Activated naive CD4-positive, alpha-beta T cell treated with anti-CD3 and anti-CD28 coated beads for 36 hours (primary cell): ENCODE data around the gene RASA3. TPM values are rescaled to one million over a fixed set of nuclear protein-coding genes. Genes with fewer than 3 reads are reported as not detected.
"Not testable (repeated sequence)": the region's sequence is repeated elsewhere in the genome, so short reads cannot be mapped to it uniquely, and the experiment has no call there.

Experiments
- CTCF ChIA-PET: fragments of 350-600 bp; sonication (Branson Sonifier 250); formaldehyde crosslinking; loops from one replicate; lab custom pipeline; 2021; ENCODE audit warnings: antibody characterized with exemption; lab: Charles Lee
- DNase-seq: peaks from one replicate; pipeline ENCODE4 v3.0.0-alpha.2; 2020
- H3K27ac Mint-ChIP-seq: one replicate; pipeline ENCODE4 v1.8.0; 2021; ENCODE audit warnings: mild to moderate bottlenecking, mixed read lengths
- H3K27me3 Mint-ChIP-seq: one replicate; pipeline ENCODE4 v1.8.0; 2021; ENCODE audit warnings: low read depth, mixed read lengths
- H3K36me3 Mint-ChIP-seq: one replicate; pipeline ENCODE4 v1.8.0; 2021; ENCODE audit warnings: low read depth, mixed read lengths
- H3K4me1 Mint-ChIP-seq: one replicate; pipeline ENCODE4 v1.8.0; 2021; ENCODE audit warnings: low read depth, mixed read lengths
- H3K4me3 Mint-ChIP-seq: one replicate; pipeline ENCODE4 v1.8.0; 2021; ENCODE audit warnings: mild to moderate bottlenecking, moderate library complexity, mixed read lengths
- H3K9me3 Mint-ChIP-seq: one replicate; pipeline ENCODE4 v1.8.0; 2021; ENCODE audit warnings: mixed read lengths
- intact Hi-C: fragments of 100-400 bp; cut with micrococcal nuclease; formaldehyde crosslinking; loops from one replicate; pipeline ENCODE4 v1.15.1; 2023
- total RNA-seq, 2 experiments: library from RNA; stranded (reverse); gene quantifications; one replicate each; pipeline ENCODE4 v1.2.3, GENCODE V29; 2021

The RASA3 gene
- total RNA-seq, 2 experiments from 2014 or later: 48.3 to 48.8 TPM

GRCh38 chr13:113996081-113996911 lies 136.1 kb downstream of the RASA3 start:
- intact Hi-C loops: no loop called here

GRCh38 chr13:113995051-113995601 lies 137.3 kb downstream of the RASA3 start:
- intact Hi-C loops: no loop called here
- Mint-ChIP-seq H3K4me1 (peaks cover under 1% of the 10 kb centered on the region), H3K4me3 (no peak overlapping the region), H3K27ac (peak overlapping the region; percentile 18), H3K27me3 (no peaks in the 10 kb centered on the region), H3K36me3 (peaks cover 32% of the 10 kb centered on the region), H3K9me3 (no peaks in the 10 kb centered on the region)
- CTCF ChIA-PET: no interaction called here
- DNase-seq: no peak

More at GRCh38 chr13:113996081-113996911, 136.1 kb downstream of the RASA3 start:
- CTCF ChIA-PET: interaction anchor here (0.5 kb wide), 1 partner anchor 181 kb away, joined by 4 read pairs; no protein-coding TSS in a partner anchor
- peaks cover 24% of the 10 kb centered on the region for H3K36me3 Mint-ChIP-seq
- no peak overlapping the region for H3K27ac Mint-ChIP-seq
- no peaks in the 10 kb centered on the region for H3K27me3 Mint-ChIP-seq
- H3K9me3 Mint-ChIP-seq: no peaks in the 10 kb centered on the region
- no peak for DNase-seq
- no peak overlapping the region for H3K4me3 Mint-ChIP-seq
- H3K4me1 Mint-ChIP-seq: no peaks in the 10 kb centered on the region

DNA sequence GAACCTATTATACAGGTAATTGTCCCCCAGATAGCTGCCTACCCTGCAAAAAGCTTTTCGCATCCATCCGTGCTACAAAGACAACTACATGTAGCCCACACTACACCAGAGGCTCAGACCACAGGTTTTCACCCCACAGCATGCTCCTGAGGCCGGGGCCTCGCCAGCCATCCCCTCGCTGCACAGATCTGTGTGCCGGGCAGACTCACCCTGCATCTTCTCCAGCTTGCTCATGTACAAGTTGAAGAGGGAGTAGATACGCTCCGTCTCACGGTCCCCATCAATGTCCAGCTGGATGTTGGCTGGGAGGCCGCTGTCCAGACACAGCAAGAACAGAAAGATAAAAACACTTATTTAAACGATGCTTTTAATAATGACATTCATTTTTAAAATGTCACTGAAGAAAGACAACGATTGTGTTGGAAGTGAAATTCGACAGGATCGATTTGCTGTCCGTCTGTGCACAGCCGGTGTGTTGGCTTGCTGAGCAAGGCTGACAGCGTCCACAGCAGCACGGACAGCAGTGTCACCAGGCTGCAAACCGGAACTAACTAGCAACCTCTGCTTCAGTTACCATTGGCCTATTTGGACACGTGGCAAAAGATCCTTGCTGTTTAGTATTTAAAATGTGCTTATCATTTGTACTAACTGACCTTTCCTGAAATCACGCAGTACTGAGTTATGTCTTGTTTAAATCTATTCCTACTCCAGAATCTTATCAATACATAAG lies 140.0 kb downstream of the RASA3 start:
- H3K9me3 Mint-ChIP-seq: no peaks in the 10 kb centered on the region
- H3K27ac Mint-ChIP-seq: peak overlapping the region; percentile 41
- H3K4me3 Mint-ChIP-seq: no peak overlapping the region
- no peak for DNase-seq
- H3K36me3 Mint-ChIP-seq: peaks cover 41% of the 10 kb centered on the region
- intact Hi-C loops: no loop called here
- no peaks in the 10 kb centered on the region for H3K27me3 Mint-ChIP-seq
- CTCF ChIA-PET: no interaction called here
- H3K4me1 Mint-ChIP-seq: peaks cover 6% of the 10 kb centered on the region

- no peak overlapping the region for H3K4me3 Mint-ChIP-seq
- CTCF ChIA-PET: no interaction called here
Observed at GRCh38 chr13:113991676-113992179, 140.7 kb downstream of the RASA3 start.

DNA sequence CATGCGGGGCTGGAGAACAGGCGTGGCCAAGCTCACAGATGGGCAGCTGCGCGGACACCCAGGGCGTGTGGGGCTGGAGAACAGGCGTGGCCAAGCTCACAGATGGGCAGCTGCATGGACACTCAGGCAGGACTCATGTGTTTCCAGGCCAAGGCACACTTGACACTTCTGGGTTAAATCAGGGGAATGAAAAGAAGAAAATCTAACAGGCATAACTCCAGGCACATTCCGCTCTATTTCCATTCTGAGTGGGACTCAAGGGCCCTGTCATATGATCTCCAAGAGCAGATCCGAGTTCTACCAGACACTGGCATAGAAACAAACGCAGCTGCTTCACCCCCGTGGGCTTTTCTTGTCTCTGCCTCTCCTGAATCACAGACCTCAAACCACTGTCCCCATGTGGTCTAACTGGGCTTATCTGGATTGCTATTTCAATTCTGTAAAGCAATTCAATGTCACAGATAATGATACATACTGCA lies 141.2 kb downstream of the RASA3 start:
- CTCF ChIA-PET: no interaction called here
- Mint-ChIP-seq H3K36me3 (peaks cover 37% of the 10 kb centered on the region), H3K9me3 (no peaks in the 10 kb centered on the region), H3K4me1 (peaks cover 6% of the 10 kb centered on the region), H3K27me3 (no peaks in the 10 kb centered on the region), H3K4me3 (no peak overlapping the region), H3K27ac (no peak overlapping the region)
- intact Hi-C loops: no loop called here
- DNase-seq: no peak

More at GRCh38 chr13:113991676-113992179, 140.7 kb downstream of the RASA3 start:
- peaks cover 37% of the 10 kb centered on the region for H3K36me3 Mint-ChIP-seq
- no peaks in the 10 kb centered on the region for H3K27me3 Mint-ChIP-seq
- H3K4me1 Mint-ChIP-seq: peaks cover 6% of the 10 kb centered on the region
- H3K27ac Mint-ChIP-seq: peak overlapping the region; percentile 14
- intact Hi-C loops: no loop called here
- no peak for DNase-seq
- H3K9me3 Mint-ChIP-seq: no peaks in the 10 kb centered on the region

GRCh38 chr13:113990321-113990837 lies 142.0 kb downstream of the RASA3 start:
- CTCF ChIA-PET: no interaction called here
- no peak overlapping the region for H3K4me3 Mint-ChIP-seq
- H3K4me1 Mint-ChIP-seq: peaks cover 6% of the 10 kb centered on the region
- intact Hi-C loops: no loop called here
- DNase-seq: no peak
- H3K9me3 Mint-ChIP-seq: no peaks in the 10 kb centered on the region
- peak overlapping the region; percentile 67 for H3K27ac Mint-ChIP-seq
- H3K27me3 Mint-ChIP-seq: no peaks in the 10 kb centered on the region
- H3K36me3 Mint-ChIP-seq: peaks cover 37% of the 10 kb centered on the region

GRCh38 chr13:113989585-113990300 lies 142.7 kb downstream of the RASA3 start:
- Mint-ChIP-seq H3K36me3 (peaks cover 37% of the 10 kb centered on the region), H3K27ac (peak overlapping the region; percentile 67)

GRCh38 chr13:113988859-113989258 lies 143.6 kb downstream of the RASA3 start:
- H3K27ac Mint-ChIP-seq, H3K27me3 Mint-ChIP-seq, H3K4me1 Mint-ChIP-seq, H3K9me3 Mint-ChIP-seq, intact Hi-C loops, DNase-seq, CTCF ChIA-PET, H3K4me3 Mint-ChIP-seq: not testable (repeated sequence)
- peaks cover 35% of the 10 kb centered on the region for H3K36me3 Mint-ChIP-seq

More at GRCh38 chr13:113989585-113990300, 142.7 kb downstream of the RASA3 start:
- intact Hi-C loops: no loop called here
- no peak for DNase-seq
- CTCF ChIA-PET: no interaction called here
- peaks cover 6% of the 10 kb centered on the region for H3K4me1 Mint-ChIP-seq
- no peak overlapping the region for H3K4me3 Mint-ChIP-seq
- H3K27me3 Mint-ChIP-seq: no peaks in the 10 kb centered on the region
- no peaks in the 10 kb centered on the region for H3K9me3 Mint-ChIP-seq

DNA sequence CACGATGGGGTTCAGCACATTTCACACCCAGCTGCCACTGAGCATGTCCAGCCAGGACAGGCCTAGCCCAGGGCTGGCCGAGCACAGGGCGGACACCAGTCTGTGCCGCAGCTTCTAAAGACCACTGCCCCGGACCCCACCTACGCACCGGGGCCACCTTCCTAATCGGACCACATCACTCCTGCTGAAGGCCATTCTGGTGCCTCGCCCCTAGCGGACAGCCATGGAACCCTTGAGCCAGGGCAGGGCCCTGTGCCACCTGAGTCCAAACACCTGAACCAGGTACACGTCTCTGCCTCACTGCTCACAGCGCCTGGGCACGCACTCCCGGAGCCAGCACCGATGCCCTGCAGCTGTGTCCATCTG lies 150.1 kb downstream of the RASA3 start:
- intact Hi-C loops: no loop called here
- peaks cover 29% of the 10 kb centered on the region for H3K36me3 Mint-ChIP-seq
- no peak overlapping the region for H3K4me3 Mint-ChIP-seq
- CTCF ChIA-PET: no interaction called here
- no peaks in the 10 kb centered on the region for H3K9me3 Mint-ChIP-seq
- peak; percentile 3 for DNase-seq
- H3K27me3 Mint-ChIP-seq: no peaks in the 10 kb centered on the region
- H3K4me1 Mint-ChIP-seq: no peaks in the 10 kb centered on the region
- peak overlapping the region; percentile 46 for H3K27ac Mint-ChIP-seq

DNA sequence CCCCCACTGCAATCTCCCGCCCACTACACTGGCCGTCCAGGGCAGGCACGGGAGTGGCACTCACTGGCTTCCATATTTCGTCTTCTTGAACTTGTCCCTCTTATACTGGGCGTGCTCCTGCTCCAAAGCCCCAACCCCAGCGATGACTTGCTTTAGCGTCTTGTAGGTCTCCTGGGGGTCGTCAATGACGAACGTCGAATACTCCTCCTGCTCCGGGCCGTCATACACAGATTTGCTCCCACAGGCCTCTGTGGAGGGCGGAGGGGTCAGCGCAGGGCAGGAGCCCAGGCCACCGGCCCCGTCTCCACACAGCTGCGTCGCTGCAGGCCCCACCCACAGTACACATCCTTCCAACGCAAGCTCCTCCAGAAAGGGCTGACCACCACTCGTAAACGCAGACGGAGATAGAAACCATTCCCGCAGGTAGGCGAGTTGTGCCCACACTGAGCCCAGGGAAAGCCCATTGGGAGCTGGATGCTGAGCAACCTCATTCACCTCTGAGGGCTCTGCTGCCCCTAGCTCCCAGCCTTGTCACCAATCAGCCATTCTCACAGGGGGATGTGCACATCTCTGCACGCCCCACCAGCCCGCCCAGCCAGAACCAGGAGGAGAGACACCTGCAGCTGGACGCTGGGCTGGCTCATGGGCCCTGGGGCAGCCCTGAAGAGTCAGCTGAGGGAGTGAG lies 150.7 kb downstream of the RASA3 start:
- no peak overlapping the region for H3K4me3 Mint-ChIP-seq
- intact Hi-C loops: no loop called here
- H3K27me3 Mint-ChIP-seq: no peaks in the 10 kb centered on the region
- H3K4me1 Mint-ChIP-seq: no peaks in the 10 kb centered on the region
- no peak for DNase-seq
- no peaks in the 10 kb centered on the region for H3K9me3 Mint-ChIP-seq
- H3K36me3 Mint-ChIP-seq: peaks cover 29% of the 10 kb centered on the region
- H3K27ac Mint-ChIP-seq: no peak overlapping the region
- CTCF ChIA-PET: no interaction called here

DNA sequence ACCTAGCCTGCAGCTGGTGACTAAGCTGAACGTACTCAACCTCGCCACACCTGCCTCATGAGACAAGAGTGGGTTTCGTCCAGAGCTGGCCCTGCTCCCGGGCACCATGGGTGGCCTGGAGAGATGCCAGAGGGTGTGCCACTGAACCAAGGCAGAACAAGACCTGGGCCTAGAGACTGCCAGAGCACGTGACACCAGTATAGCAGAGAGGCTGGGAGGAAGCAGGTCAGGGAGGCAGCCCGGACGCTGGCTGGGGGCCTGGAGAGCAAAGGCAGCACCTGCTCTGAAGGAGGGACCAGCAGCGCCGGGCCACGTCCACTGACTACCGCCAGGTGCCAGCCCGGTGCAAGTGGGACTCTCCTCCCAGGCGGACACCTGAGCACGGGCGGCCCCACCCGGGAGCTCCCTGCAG lies 151.2 kb downstream of the RASA3 start:
- intact Hi-C loops: no loop called here
- no peak overlapping the region for H3K4me3 Mint-ChIP-seq
- no peaks in the 10 kb centered on the region for H3K27me3 Mint-ChIP-seq
- CTCF ChIA-PET: no interaction called here
- H3K27ac Mint-ChIP-seq: no peak overlapping the region
- no peak for DNase-seq
- H3K4me1 Mint-ChIP-seq: no peaks in the 10 kb centered on the region
- H3K36me3 Mint-ChIP-seq: peaks cover 29% of the 10 kb centered on the region
- H3K9me3 Mint-ChIP-seq: no peaks in the 10 kb centered on the region
